Caco-2 (cell line): ENCODE data around the gene ST3GAL3. TPM values are rescaled to one million over a fixed set of nuclear protein-coding genes. Genes with fewer than 3 reads are reported as not detected.

Experiments used
- BruUV-seq: library from RNA; stranded (reverse); fragments of 400-500 nt; replicated peaks from 2 replicates; lab custom pipeline; 2021; lab: Mats Ljungman, UMichigan
- CTCF ChIA-PET: fragments of 300-600 bp; sonication (Branson Sonifier 250); formaldehyde crosslinking; loops from one replicate; lab custom pipeline; 2022; ENCODE audit warnings: antibody characterized with exemption; lab: Charles Lee
- POLR2A ChIA-PET: fragments of 300-600 bp; sonication (Branson Sonifier 250); formaldehyde crosslinking; loops from one replicate; lab custom pipeline; 2022; ENCODE audit warnings: antibody characterized with exemption; lab: Charles Lee
- DNase-seq, 2 experiments: peaks; one replicate each; pipeline versions ENCODE4 v3.0.0 to v3.0.0-alpha.2; 2020 to 2022
- H3K27me3 ChIP-seq: replicated peaks from 2 replicates; pipeline ENCODE4 v1.6.0; 2011; ENCODE audit warnings: low read length; ENCODE audit not compliant: control insufficient read depth, insufficient read depth
- H3K36me3 ChIP-seq: 2 replicates; pipeline ENCODE4 v1.5.1; 2011; ENCODE audit warnings: low read length; ENCODE audit not compliant: control insufficient read depth, insufficient read depth
- H3K4me1 ChIP-seq: fragments of 250-450 bp; sonication (Bioruptor Pico); 2 replicates; pipeline ENCODE4 v1.5.1; 2020; ENCODE audit warnings: mild to moderate bottlenecking
- H3K4me3 ChIP-seq: 2 replicates; pipeline ENCODE4 v1.5.1; 2011; ENCODE audit warnings: low read depth, mild to moderate bottlenecking, control low read depth, low read length
- H3K9me3 ChIP-seq: fragments of 250-450 bp; sonication (Bioruptor Pico); 2 replicates; pipeline ENCODE4 v1.5.1; 2020; ENCODE audit warnings: mild to moderate bottlenecking, moderate library complexity
- H3K27ac Mint-ChIP-seq: one replicate; pipeline ENCODE4 v1.8.0; 2022; ENCODE audit warnings: mixed read lengths; ENCODE audit not compliant: unreplicated experiment
- H3K27me3 Mint-ChIP-seq: one replicate; pipeline ENCODE4 v1.8.0; 2022; ENCODE audit warnings: mixed read lengths; ENCODE audit not compliant: insufficient read depth, unreplicated experiment
- H3K36me3 Mint-ChIP-seq: one replicate; pipeline ENCODE4 v1.8.0; 2022; ENCODE audit warnings: mild to moderate bottlenecking, mixed read lengths; ENCODE audit not compliant: insufficient read depth, unreplicated experiment
- H3K4me1 Mint-ChIP-seq: one replicate; pipeline ENCODE4 v1.8.0; 2022; ENCODE audit warnings: low read depth, mixed read lengths; ENCODE audit not compliant: unreplicated experiment
- H3K4me3 Mint-ChIP-seq: one replicate; pipeline ENCODE4 v1.8.0; 2022; ENCODE audit warnings: mild to moderate bottlenecking, moderate library complexity, mixed read lengths; ENCODE audit not compliant: unreplicated experiment
- H3K9me3 Mint-ChIP-seq: one replicate; pipeline ENCODE4 v1.8.0; 2022; ENCODE audit warnings: mixed read lengths; ENCODE audit not compliant: unreplicated experiment
- CTCF ChIP-seq, 2 experiments: fragments of 200-600 bp in 1 of 2; IDR thresholded peaks; 1 replicate in 1 of 2; 2 replicates in 1 of 2; pipeline versions ENCODE4 v1.5.1 to v1.8.0; 2011 to 2022; ENCODE audit warnings: antibody characterized with exemption in 1 of 2, control low read depth in 1 of 2, inconsistent platforms in 1 of 2, low read depth in 1 of 2, low read length in 1 of 2, mild to moderate bottlenecking in 1 of 2, moderate library complexity in 1 of 2; ENCODE audit not compliant: insufficient read depth in 1 of 2, severe bottlenecking in 1 of 2, unreplicated experiment in 1 of 2
- intact Hi-C: fragments of 100-400 bp; cut with micrococcal nuclease; formaldehyde crosslinking; loops from one replicate; pipeline ENCODE4 v1.10.0; 2022; ENCODE audit not compliant: unreplicated experiment
- total RNA-seq: library from RNA; stranded (reverse); gene quantifications from 2 replicates; pipeline ENCODE4 v1.2.3, GENCODE V29; 2022

ST3GAL3 gene
- total RNA-seq, 1 experiment from 2014 or later: 5.6 TPM

- ChIA-PET CTCF (no interaction called here), POLR2A (no interaction called here)
- Histone ChIP-seq H3K4me1 (no peaks in the 10 kb centered on the region), H3K9me3 (no peaks in the 10 kb centered on the region), H3K27me3 (no peaks in the 10 kb centered on the region), H3K36me3 (no peaks in the 10 kb centered on the region), H3K4me3 (no peak overlapping the region)
- H3K27me3 Mint-ChIP-seq: no peaks in the 10 kb centered on the region
- H3K27ac Mint-ChIP-seq: no peak overlapping the region
- DNase-seq: no peak
- H3K9me3 Mint-ChIP-seq: peaks cover 10% of the 10 kb centered on the region
- H3K4me1 Mint-ChIP-seq: no peaks in the 10 kb centered on the region
- H3K36me3 Mint-ChIP-seq: no peaks in the 10 kb centered on the region
- H3K4me3 Mint-ChIP-seq: no peak overlapping the region
- TF ChIP-seq CTCF (IDR thresholded peaks at IDR 0.05; ENCODE audit: insufficient read depth in 1 of 2, low read depth in 1 of 2, low read length in 1 of 2, severe bottlenecking in 1 of 2, unreplicated experiment in 1 of 2): no peak
- intact Hi-C loops: no loop called here
- BruUV-seq: no TSS peak
Measured at GRCh38 chr1:43750083-43750482, 42.7 kb downstream of the ST3GAL3 start.

GRCh38 chr1:43753422-43753821 is 46.1 kb downstream of the ST3GAL3 start:
- peaks cover 6% of the 10 kb centered on the region for H3K4me1 Mint-ChIP-seq
- POLR2A ChIA-PET: no interaction called here
- no peak overlapping the region for H3K27ac Mint-ChIP-seq
- BruUV-seq: no TSS peak
- no peak for DNase-seq
- H3K9me3 Mint-ChIP-seq: no peaks in the 10 kb centered on the region
- Histone ChIP-seq H3K27me3 (no peaks in the 10 kb centered on the region), H3K36me3 (no peaks in the 10 kb centered on the region), H3K9me3 (no peaks in the 10 kb centered on the region), H3K4me3 (no peak overlapping the region), H3K4me1 (0 out of 2 replicates have a peak, but pooled peaks cover 4% of the 10 kb centered on the region)
- intact Hi-C loops: no loop called here
- CTCF ChIA-PET: no interaction called here
- no peaks in the 10 kb centered on the region for H3K36me3 Mint-ChIP-seq
- H3K27me3 Mint-ChIP-seq: no peaks in the 10 kb centered on the region
- no peak overlapping the region for H3K4me3 Mint-ChIP-seq
- TF ChIP-seq CTCF (IDR thresholded peaks at IDR 0.05; ENCODE audit: insufficient read depth in 1 of 2, low read depth in 1 of 2, low read length in 1 of 2, severe bottlenecking in 1 of 2, unreplicated experiment in 1 of 2): no peak

- POLR2A ChIA-PET: no interaction called here
- DNase-seq: no peak
- no peak for TF ChIP-seq CTCF (IDR thresholded peaks at IDR 0.05; ENCODE audit: insufficient read depth in 1 of 2, low read depth in 1 of 2, low read length in 1 of 2, severe bottlenecking in 1 of 2, unreplicated experiment in 1 of 2)
- Histone ChIP-seq H3K27me3 (no peaks in the 10 kb centered on the region), H3K36me3 (no peaks in the 10 kb centered on the region), H3K4me1 (0 out of 2 replicates have a peak, but pooled peaks cover 4% of the 10 kb centered on the region), H3K9me3 (no peaks in the 10 kb centered on the region), H3K4me3 (no peak overlapping the region)
- no peaks in the 10 kb centered on the region for H3K27me3 Mint-ChIP-seq
- no peak overlapping the region for H3K4me3 Mint-ChIP-seq
- no peak overlapping the region for H3K27ac Mint-ChIP-seq
- CTCF ChIA-PET: no interaction called here
- peaks cover 6% of the 10 kb centered on the region for H3K4me1 Mint-ChIP-seq
- no peaks in the 10 kb centered on the region for H3K36me3 Mint-ChIP-seq
- H3K9me3 Mint-ChIP-seq: no peaks in the 10 kb centered on the region
- no TSS peak for BruUV-seq
- intact Hi-C loops: no loop called here
Measured at GRCh38 chr1:43754892-43755291, 47.6 kb downstream of the ST3GAL3 start.
